ENCODE measurements around the gene NCKAP1. TPM values are rescaled to one million over a fixed set of nuclear protein-coding genes. Genes with fewer than 3 reads are reported as not detected.

NCKAP1 gene
- total and polyA plus RNA-seq, 4 donors = 36.4 to 194 (median 73.1) TPM

- Histone ChIP-seq H3K4me3 (no peak overlapping the region), H3K27ac (ENCODE audit: low read depth in 1 of 2, low read length in 1 of 2) (no peak overlapping the region), H3K4me1 (ENCODE audit: control insufficient read depth in 5 of 5, insufficient read depth in 5 of 5, low read length in 5 of 5) (peaks cover 0 to 6% (median 0%) of the 10 kb centered on the region in 5 donors), H3K27me3 (ENCODE audit: control insufficient read depth in 3 of 3, insufficient read depth in 3 of 3, low read length in 2 of 3) (no peaks in the 10 kb centered on the region), H3K9ac (ENCODE audit: insufficient read depth in 1 of 2, low read length in 2 of 2) (no peak overlapping the region), H3K9me3 (ENCODE audit: control insufficient read depth in 4 of 4, insufficient read depth in 3 of 4, low read length in 3 of 4) (no peaks in the 10 kb centered on the region), H3K36me3 (ENCODE audit: control insufficient read depth in 4 of 4, insufficient read depth in 4 of 4, low read length in 4 of 4) (peaks cover 0 to 17% (median 7%) of the 10 kb centered on the region in 4 donors)
- ATAC-seq (ENCODE audit: insufficient read depth, low FRiP score) (no peak), DNase-seq (no peak)
- no peak for TF ChIP-seq CTCF (IDR thresholded peaks at IDR 0.05; ENCODE audit: control extremely low read depth, extremely low read depth)
- 97 to 98% methylated on average over 10 of the region's 10 CpGs for WGBS, 2 donors
These were observed 37.4 kb downstream of the NCKAP1 start for GRCh38 chr2:183000846-183001245.

GRCh38 chr2:182999348-183000028 is 38.8 kb downstream of the NCKAP1 start:
- Histone ChIP-seq H3K27ac (ENCODE audit: low read depth in 1 of 2, low read length in 1 of 2) (no peak overlapping the region), H3K9ac (ENCODE audit: insufficient read depth in 1 of 2, low read length in 2 of 2) (no peak overlapping the region), H3K4me3 (no peak overlapping the region), H3K36me3 (ENCODE audit: control insufficient read depth in 4 of 4, insufficient read depth in 4 of 4, low read length in 4 of 4) (peaks cover 1 to 21% (median 7%) of the 10 kb centered on the region in 4 donors), H3K9me3 (ENCODE audit: control insufficient read depth in 4 of 4, insufficient read depth in 3 of 4, low read length in 3 of 4) (no peaks in the 10 kb centered on the region), H3K4me1 (ENCODE audit: control insufficient read depth in 5 of 5, insufficient read depth in 5 of 5, low read length in 5 of 5) (peaks cover 0 to 1% (median 0%) of the 10 kb centered on the region in 5 donors), H3K27me3 (ENCODE audit: control insufficient read depth in 3 of 3, insufficient read depth in 3 of 3, low read length in 2 of 3) (no peaks in the 10 kb centered on the region)
- 95 to 96% methylated on average over 3 of the region's 3 CpGs for WGBS, 2 donors
- ATAC-seq (ENCODE audit: insufficient read depth, low FRiP score) = no peak
- DNase-seq = no peak
- no peak for TF ChIP-seq CTCF (IDR thresholded peaks at IDR 0.05; ENCODE audit: control extremely low read depth, extremely low read depth)

GRCh38 chr2:182994228-182994912 is 43.9 kb downstream of the NCKAP1 start:
- ATAC-seq (ENCODE audit: insufficient read depth, low FRiP score) (no peak), DNase-seq (no peak)
- Histone ChIP-seq H3K4me1 (ENCODE audit: control insufficient read depth in 5 of 5, insufficient read depth in 5 of 5, low read length in 5 of 5) (no peaks in the 10 kb centered on the region), H3K27me3 (ENCODE audit: control insufficient read depth in 3 of 3, insufficient read depth in 3 of 3, low read length in 2 of 3) (no peaks in the 10 kb centered on the region), H3K27ac (ENCODE audit: low read depth in 1 of 2, low read length in 1 of 2) (no peak overlapping the region), H3K9ac (ENCODE audit: insufficient read depth in 1 of 2, low read length in 2 of 2) (no peak overlapping the region), H3K9me3 (ENCODE audit: control insufficient read depth in 4 of 4, insufficient read depth in 3 of 4, low read length in 3 of 4) (no peaks in the 10 kb centered on the region), H3K4me3 (no peak overlapping the region), H3K36me3 (ENCODE audit: control insufficient read depth in 4 of 4, insufficient read depth in 4 of 4, low read length in 4 of 4) (peaks cover 3 to 37% (median 15%) of the 10 kb centered on the region in 4 donors)
- 95 to 98% methylated on average over 13 of the region's 13 CpGs for WGBS, 2 donors
- TF ChIP-seq CTCF (IDR thresholded peaks at IDR 0.05; ENCODE audit: control extremely low read depth, extremely low read depth) = no peak

Measured in lung (tissue), 12 donors.